RKO (cell line): ENCODE data around the gene GFOD1.

Experiments used
- DNase-seq: peaks from one replicate; pipeline ENCODE4 v3.0.0-alpha.2; 2016; ENCODE audit warnings: low spot score

Gene GFOD1

DNA sequence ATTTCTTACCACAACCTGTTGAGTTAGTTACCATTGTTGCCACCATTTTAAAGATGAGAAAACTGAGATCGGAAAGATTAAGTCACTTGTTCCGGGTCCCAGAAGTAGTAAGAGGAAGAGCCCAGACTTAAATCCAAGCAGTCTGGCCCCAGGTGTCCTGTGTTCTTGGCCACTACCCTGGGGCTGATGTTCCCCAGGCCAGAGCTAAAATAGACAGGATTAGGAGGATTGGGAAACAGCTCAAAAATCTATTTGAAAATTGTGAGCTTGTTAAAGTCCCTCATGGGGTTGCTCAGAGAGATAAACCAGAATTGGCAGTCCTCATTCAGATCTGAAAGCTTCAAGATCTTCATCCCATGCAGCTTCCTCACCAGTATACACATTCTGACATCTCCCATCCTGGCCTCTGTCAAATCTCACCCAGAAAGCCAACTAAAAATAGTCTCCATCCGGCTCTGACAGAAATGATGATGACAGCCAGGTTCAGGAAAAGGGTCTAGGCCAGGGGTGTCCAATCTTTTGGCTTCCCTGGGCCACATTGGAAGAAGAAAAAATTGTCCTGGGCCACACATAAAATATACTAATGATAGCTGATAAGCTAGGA is 62.0 kb downstream of the GFOD1 start:
- no peak for DNase-seq

DNA sequence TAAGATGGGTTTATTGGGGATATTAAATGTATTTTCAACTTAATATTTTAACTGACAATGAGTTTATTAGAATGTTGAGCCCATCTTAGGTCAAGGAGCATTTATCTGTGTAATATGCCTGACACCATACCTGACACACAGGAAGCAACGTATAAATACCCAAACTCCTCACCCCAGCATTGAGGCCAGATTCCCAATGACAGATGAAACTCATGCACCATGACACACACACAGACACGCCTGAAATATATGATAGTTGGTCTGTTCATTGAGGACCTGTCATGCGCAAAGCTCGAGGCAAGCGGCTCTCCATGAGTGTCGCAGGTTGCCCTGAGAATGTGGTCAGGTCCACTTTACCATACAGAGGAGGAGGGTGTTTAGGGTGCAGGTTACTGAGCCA is 64.1 kb downstream of the GFOD1 start:
- no peak for DNase-seq

DNA sequence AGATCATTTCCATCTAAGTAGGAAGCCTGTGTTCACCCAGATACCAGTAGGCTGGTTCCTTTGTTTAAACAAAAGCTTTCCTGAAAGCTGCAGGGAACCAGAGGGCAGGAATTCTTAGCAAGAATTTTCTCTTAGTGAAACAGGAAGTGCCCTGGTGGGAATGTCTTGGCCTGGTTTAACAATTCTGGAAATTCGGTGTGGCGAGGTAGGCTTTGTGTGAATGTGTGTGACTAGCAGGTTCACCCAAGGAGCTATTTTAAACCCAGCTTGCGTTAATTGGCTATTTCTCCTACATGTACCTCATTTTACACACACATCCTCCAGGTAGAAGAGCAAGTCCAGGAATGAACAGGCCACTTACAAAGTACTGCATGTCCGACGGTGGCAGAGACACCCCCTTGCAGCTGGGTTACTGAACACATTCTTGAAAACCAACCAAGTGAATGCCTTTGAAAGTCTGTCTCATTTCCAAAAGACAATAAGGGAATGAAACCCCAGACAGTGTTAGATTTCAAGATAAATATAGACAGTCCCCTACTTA is 64.6 kb downstream of the GFOD1 start:
- DNase-seq = no peak

- DNase-seq = no peak
These were observed 65.9 kb downstream of the GFOD1 start for GRCh38 chr6:13421425-13422059.

- DNase-seq = no peak
These were observed 67.1 kb downstream of the GFOD1 start for GRCh38 chr6:13420269-13420668.

GRCh38 chr6:13419422-13420195 is 67.8 kb downstream of the GFOD1 start:
- DNase-seq = no peak

DNA sequence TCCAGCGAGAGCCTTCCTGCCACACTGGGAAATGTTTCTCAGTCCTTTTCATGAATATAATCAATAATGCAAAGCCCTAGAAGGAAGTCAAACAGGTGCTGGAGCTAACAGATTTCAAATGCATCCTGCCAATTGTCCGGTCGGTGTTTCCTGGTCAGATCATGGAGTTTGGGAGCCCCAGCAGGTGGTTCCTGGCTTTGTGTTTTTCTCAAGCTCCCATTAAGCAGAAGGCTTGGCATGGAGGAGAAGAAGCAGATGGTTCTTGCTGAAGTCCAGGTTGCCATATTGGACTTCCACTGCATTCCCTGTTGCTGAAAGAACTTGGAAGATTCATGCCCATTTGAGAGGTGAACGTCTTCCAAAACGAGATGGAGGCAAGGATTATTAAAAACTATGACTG is 68.6 kb downstream of the GFOD1 start:
- no peak for DNase-seq

GRCh38 chr6:13417954-13418353 is 69.4 kb downstream of the GFOD1 start:
- DNase-seq = no peak

- no peak for DNase-seq
These were observed 70.0 kb downstream of the GFOD1 start for GRCh38 chr6:13417431-13417830.

DNA sequence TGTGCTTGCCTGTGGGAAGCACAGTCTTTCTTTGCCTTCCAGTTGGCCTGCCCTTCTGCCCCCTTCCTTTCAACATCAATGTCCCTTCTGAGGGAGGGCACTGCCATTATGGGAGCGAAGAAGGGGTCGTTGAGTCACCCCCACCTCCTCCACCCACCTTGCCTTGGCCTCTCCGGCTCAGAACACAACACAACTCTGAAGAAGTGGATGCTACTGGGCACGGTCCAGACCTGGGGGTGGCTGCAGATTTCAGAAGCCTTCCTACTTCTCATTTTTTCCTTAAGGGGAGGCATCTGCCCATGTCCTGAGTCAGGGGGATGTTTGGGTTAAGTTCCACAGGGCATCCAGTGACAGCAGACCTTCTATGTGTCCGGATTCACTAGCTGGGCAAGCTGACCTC is 72.1 kb downstream of the GFOD1 start:
- no peak for DNase-seq

DNA sequence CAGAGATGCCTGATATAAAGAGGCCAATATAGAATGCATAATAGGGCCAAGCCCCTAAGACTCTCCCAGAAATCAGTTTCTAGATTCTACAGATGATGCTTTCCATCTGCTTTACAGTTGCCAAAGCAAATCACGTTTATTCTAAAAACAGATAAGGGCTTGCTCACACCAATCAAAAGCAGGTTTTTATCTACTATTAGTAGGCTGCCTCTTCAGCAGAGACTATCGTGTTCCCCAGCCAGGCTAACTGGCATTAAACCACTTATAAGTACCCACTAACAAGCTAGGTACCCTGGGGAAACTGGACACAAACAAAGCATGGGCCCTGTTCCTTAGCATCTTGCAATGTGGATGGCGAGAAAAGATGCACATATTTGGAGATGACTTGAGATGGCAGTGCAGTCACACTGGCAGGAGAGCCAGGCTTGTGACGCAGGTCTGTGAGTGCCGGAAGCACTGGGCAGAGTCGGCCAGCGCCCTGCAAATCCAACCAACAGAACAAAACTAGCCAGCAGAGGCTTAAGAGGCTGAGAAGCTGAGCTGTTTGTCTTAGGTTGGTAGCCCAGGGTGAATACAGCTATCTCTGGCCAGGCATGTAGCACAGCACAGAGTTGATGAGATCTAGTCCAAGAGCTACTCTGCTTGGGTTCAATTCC is 73.4 kb downstream of the GFOD1 start:
- DNase-seq = no peak

- DNase-seq = no peak
These were observed 73.9 kb downstream of the GFOD1 start for GRCh38 chr6:13413466-13413862.

- no peak for DNase-seq
These were observed 74.5 kb downstream of the GFOD1 start for GRCh38 chr6:13412639-13413465.

DNA sequence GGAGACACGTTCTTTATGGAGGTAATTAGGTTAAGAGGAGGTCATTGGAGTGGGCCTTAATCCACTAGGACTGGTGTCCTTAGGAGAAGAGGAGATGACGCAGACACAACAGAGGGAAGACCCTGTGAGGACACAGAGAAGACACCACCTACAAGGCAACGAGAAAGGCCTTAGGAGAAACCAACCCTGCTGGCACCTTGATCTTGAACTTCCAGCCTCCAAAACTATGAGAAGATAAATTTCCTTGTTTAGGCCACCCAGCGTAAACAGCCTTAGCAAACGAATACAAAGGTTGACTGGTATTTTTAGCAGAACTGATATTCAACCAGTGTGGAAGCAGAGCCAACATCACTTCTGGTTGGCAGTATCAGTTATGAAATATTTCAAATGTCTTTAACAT is 75.2 kb downstream of the GFOD1 start:
- no peak for DNase-seq

DNA sequence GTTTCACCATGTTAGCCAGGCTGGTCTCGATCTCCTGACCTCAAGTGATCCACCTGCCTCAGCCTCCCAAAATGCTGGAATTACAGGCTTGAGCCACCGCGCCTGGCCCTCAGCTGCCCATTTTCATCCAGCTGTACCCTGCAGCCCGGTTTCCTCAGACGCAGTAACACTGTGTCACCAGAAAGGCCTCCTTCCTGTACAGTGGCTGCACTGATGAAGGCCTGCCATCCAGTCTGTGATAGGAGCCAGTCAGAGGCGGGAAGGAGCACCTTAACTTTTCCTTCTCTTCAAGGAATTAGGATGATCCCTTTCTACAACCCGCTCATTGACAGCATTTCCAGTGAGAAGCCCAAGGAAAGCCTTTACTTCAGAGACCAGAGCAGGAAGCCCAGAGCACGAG is 75.9 kb downstream of the GFOD1 start:
- no peak for DNase-seq

DNA sequence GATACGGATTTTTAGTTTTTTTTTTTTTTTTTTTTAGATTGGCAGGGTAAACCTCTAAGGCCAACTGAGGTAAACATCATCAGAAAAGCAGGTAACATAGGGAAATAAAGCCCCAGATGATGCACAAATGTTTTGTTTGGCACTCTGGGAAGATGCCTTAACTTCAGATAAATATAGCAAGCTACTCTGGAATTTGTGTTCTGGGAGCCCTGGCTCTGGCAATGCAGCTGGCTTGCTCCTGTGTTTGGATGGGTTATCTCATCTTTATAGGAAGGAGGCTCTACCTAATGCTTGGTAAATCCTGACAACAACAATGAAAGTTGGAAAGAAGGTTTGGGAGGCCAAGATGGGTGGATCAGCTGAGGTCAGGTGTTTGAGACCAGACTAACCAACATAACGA is 77.4 kb downstream of the GFOD1 start:
- DNase-seq = no peak

DNA sequence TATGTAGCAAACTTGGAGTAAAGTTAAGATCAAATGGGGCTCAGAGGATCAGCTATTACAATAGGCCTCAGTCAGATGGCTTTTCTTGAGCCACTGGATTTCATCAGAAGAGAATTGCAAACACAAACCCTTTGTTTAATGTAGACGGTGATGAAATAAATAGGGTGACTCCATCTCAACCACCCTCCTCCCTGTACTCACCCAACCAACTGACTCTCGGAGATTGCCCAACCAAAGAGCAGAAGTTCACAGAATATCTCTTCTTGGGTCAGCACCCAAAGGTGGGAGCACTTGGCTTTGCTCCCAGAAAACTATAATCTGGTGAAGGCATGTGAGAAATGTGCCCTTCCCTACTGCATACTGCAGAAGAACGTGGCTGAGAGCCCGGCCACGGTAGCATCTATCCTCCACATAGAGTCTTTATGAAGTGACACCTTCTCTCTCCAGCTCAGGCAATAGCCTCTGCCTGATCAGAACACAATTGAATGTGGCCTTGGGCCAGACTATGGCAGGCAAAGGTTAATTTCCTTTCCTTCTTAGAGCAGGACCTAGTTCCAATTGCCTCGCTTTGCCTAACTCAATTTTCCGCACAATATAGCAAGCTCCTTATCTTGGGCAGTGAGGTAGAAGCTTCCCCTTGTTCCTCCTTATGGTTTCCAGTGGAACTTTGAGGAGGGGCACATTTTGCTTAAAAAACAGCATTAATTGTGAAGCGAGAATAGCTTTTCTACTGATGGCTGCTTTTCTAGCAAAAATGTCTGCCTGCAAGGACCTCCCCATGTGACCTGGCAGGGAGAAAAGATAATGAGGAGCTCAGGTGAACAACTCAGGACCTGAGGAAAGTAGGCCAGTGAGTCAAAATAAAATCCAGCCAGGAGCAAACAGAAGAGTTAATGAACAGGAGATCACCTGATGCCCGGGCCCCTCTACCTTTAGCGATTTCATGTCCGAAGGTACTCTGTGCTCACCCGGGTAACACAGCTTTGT is 79.4 kb downstream of the GFOD1 start:
- DNase-seq = no peak

- DNase-seq = no peak
These were observed 80.1 kb downstream of the GFOD1 start for GRCh38 chr6:13407368-13407708.

DNA sequence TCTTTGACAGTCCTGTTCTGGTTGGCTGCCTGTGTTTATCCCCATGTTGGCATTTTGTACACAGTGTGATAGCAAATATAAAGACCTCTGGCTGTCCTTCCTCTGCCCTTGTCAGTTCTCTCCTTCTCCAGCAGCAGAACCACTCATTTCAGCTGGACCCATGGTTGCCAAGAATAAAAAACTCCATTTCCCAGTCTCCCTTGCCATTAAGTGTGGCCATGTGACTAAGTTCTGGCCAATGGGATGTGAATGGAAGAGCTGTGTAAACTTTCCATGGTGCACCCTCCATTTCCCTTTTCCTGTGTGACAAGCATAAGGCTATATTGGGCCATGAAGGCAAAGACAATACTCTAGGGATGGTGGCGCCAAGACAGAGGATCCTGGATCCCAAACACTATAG is 80.6 kb downstream of the GFOD1 start:
- no peak for DNase-seq

DNA sequence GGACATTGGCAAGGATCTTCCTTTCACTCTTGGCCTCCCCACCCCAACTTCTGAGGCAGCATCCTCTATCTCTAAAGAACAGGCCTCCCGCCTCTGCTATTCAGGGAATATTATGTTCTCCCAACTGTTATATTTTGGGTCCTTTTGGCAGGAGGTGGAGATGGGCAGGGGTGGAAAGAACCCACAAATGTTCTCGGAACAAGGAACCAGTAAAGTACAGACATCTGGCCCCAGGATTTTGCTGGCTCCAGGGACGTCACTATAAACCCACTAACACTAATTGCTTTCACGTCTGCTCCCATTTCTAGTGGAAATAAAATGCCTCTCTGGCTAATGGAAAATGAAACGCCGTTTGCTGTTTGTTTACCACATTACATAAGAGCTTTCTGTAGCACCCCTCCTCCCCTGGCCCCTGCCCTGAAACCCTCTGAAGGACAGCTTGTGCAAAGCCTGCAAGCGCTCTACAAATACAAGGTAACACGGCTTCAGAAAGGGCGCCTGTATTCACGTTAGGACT is 81.4 kb downstream of the GFOD1 start:
- DNase-seq = no peak

DNA sequence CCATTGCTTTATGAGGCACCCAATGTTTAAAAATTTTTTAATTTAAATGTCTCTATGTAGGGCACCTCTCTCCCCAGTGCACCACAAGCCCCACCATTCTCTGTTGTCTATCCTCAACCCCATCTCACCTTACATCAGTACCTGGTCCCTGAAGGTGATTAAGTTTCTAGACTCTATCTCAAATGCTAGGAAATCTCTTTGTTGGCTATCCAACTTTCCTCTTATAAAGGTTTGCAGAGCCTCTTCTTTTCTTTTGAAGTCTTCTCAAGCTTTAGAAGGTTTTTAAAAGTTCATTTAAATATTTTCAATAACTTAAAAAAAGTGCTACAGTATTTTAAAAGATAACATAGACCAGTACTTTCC is 82.5 kb downstream of the GFOD1 start:
- DNase-seq = no peak
